Breast epithelium (tissue), 3 donors: ENCODE results near the gene ACOXL.

Experiments used
- CTCF ChIP-seq, 3 donors: fragments of 450-650 bp; IDR thresholded peaks; one replicate each; pipeline ENCODE4 v1.5.1; 2016 to 2017; ENCODE audit warnings: antibody characterized with exemption in 3 of 3, mild to moderate bottlenecking in 3 of 3, moderate library complexity in 3 of 3
- POLR2AphosphoS5 ChIP-seq, 3 donors: sonication (generic); formaldehyde crosslinking; IDR thresholded peaks; one replicate each; pipeline ENCODE4 v1.6.1; 2017; ENCODE audit warnings: antibody characterized with exemption in 3 of 3

- TF ChIP-seq CTCF (IDR thresholded peaks at IDR 0.05): no peak
- no peak for TF ChIP-seq POLR2AphosphoS5 (IDR thresholded peaks at IDR 0.05)
Observed at GRCh38 chr2:110885256-110885655, 152.9 kb downstream of the ACOXL start.
